Tongue (tissue), 2 donors: ENCODE results near the gene NAT14. TPM values are rescaled to one million over a fixed set of nuclear protein-coding genes. Genes with fewer than 3 reads are reported as not detected.
"Not testable (repeated sequence)": the region's sequence is repeated elsewhere in the genome, so short reads cannot be mapped to it uniquely, and the experiment has no call there.

Experiments
- DNase-seq: peaks from one replicate; pipeline ENCODE4 v3.0.0-alpha.2; 2015
- total RNA-seq: library from RNA; depleted of rRNA; stranded (reverse); fragments of >200 nt; gene quantifications from one replicate; pipeline ENCODE4 v1.2.3, GENCODE V29; 2014

Gene NAT14
- total RNA-seq, 1 donor from 2014 or later = 12.0 TPM

GRCh38 chr19:55486971-55487923, 2.3 kb downstream of the NAT14 start:
- peak; percentile 93 for DNase-seq

GRCh38 chr19:55487924-55488687, 3.1 kb downstream of the NAT14 start, which contains the start of gene SSC5D:
SSC5D (plus strand) TSS chr19:55488436; CDS start chr19:55488590, 154 bp downstream.
- DNase-seq = peak; percentile 70

GRCh38 chr19:55488986-55489710, 4.2 kb downstream of the NAT14 start:
- DNase-seq = no peak

- DNase-seq = no peak
These were observed 4.9 kb downstream of the NAT14 start for GRCh38 chr19:55489711-55490477.

- DNase-seq = no peak
These were observed 5.8 kb downstream of the NAT14 start for GRCh38 chr19:55490478-55491432.

GRCh38 chr19:55491546-55492360, 6.8 kb downstream of the NAT14 start:
- no peak for DNase-seq

- no peak for DNase-seq
These were observed 7.5 kb downstream of the NAT14 start for GRCh38 chr19:55492362-55492944.

GRCh38 chr19:55493052-55493644, 8.2 kb downstream of the NAT14 start:
- no peak for DNase-seq

- no peak for DNase-seq
These were observed 8.7 kb downstream of the NAT14 start for GRCh38 chr19:55493645-55494171.

- DNase-seq = no peak
These were observed 9.3 kb downstream of the NAT14 start for GRCh38 chr19:55494172-55494761.

- DNase-seq = no peak
These were observed 10.8 kb downstream of the NAT14 start for GRCh38 chr19:55495646-55496349.

- DNase-seq = not testable (repeated sequence)
These were observed 11.8 kb downstream of the NAT14 start for GRCh38 chr19:55496820-55497219.

- no peak for DNase-seq
These were observed 12.8 kb downstream of the NAT14 start for GRCh38 chr19:55497763-55498162.

GRCh38 chr19:55498246-55498840, 13.4 kb downstream of the NAT14 start:
- DNase-seq = no peak

GRCh38 chr19:55500368-55500952, 15.5 kb downstream of the NAT14 start:
- no peak for DNase-seq

GRCh38 chr19:55502197-55502952, 17.4 kb downstream of the NAT14 start:
- no peak for DNase-seq
